ENCODE data around the gene CSTPP1. TPM values are rescaled to one million over a fixed set of nuclear protein-coding genes. Genes with fewer than 3 reads are reported as not detected.

The CSTPP1 gene
- total RNA-seq, 2 experiments from 2014 or later = 12.8 to 14.4 TPM

DNA sequence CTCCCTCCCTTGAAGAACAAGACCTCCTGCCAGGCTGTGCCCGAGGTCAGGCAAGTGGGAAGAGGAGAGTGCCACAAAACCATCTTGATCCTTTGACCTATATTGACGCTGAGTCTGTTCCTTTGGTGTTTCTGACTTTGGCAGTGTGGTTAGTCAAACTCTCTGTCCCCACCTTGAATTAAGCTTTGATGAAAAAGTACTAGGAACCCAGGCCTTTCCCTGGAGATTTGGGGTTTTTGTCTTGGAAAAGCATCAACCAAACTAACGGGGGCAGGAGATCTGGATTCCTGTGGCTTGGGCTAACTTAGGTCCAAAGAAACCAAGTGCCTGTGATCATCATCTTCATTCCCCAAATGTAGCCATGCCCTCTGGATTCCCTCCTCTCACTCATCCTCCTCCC lies 199.8 kb downstream of the CSTPP1 start:
- H3K9me3 Mint-ChIP-seq = no peaks in the 10 kb centered on the region
- TF ChIP-seq, protein P1, sequence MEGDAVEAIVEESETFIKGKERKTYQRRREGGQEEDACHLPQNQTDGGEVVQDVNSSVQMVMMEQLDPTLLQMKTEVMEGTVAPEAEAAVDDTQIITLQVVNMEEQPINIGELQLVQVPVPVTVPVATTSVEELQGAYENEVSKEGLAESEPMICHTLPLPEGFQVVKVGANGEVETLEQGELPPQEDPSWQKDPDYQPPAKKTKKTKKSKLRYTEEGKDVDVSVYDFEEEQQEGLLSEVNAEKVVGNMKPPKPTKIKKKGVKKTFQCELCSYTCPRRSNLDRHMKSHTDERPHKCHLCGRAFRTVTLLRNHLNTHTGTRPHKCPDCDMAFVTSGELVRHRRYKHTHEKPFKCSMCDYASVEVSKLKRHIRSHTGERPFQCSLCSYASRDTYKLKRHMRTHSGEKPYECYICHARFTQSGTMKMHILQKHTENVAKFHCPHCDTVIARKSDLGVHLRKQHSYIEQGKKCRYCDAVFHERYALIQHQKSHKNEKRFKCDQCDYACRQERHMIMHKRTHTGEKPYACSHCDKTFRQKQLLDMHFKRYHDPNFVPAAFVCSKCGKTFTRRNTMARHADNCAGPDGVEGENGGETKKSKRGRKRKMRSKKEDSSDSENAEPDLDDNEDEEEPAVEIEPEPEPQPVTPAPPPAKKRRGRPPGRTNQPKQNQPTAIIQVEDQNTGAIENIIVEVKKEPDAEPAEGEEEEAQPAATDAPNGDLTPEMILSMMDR (IDR thresholded peaks at IDR 0.05) = no peak
- no peak overlapping the region for H3K27ac Mint-ChIP-seq
- no peaks in the 10 kb centered on the region for H3K4me1 Mint-ChIP-seq (ENCODE audit: low read depth)
- ChIA-PET POLR2A (no interaction called here), CTCF (interaction anchor here (0.7 kb wide), 1 partner anchor 16 kb away, joined by 3 read pairs; no protein-coding TSS in a partner anchor)
- DNase-seq (no peak), ATAC-seq (no peak)
- H3K4me3 Mint-ChIP-seq = no peak overlapping the region
- intact Hi-C loops (cut with micrococcal nuclease) = no loop called here
- H3K36me3 Mint-ChIP-seq (ENCODE audit: low read depth) = no peaks in the 10 kb centered on the region
- H3K27me3 Mint-ChIP-seq = no peaks in the 10 kb centered on the region

DNA sequence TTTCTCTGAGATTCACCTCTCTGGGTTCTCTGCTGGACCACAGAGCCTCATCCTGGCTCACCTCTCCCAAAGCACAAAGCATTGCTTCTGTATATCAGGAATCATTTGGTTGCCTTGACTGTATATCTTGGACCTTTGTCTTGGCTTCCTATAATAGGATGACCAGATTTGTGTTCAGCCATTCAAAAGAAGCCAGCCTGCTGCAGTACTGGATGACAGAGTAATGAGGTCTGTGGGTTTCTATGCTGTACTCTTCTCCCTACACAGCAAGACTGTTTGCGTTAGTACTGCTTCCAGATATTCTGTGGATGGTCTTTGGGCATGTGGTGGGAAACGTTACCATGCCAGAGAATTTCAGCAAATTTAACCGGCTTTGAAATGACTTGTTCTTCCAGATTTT lies 200.4 kb downstream of the CSTPP1 start:
- no peak for DNase-seq
- no peak for ATAC-seq
- TF ChIP-seq, protein P1 (IDR thresholded peaks at IDR 0.05) = no peak
- ChIA-PET POLR2A (no interaction called here), CTCF (interaction anchor here (1.1 kb wide), 1 partner anchor 16 kb away, joined by 5 read pairs; no protein-coding TSS in a partner anchor)
- Mint-ChIP-seq H3K9me3 (no peaks in the 10 kb centered on the region), H3K4me1 (ENCODE audit: low read depth) (no peaks in the 10 kb centered on the region), H3K27me3 (no peaks in the 10 kb centered on the region), H3K27ac (no peak overlapping the region), H3K4me3 (no peak overlapping the region), H3K36me3 (ENCODE audit: low read depth) (no peaks in the 10 kb centered on the region)
- intact Hi-C loops (cut with micrococcal nuclease) = no loop called here

DNA sequence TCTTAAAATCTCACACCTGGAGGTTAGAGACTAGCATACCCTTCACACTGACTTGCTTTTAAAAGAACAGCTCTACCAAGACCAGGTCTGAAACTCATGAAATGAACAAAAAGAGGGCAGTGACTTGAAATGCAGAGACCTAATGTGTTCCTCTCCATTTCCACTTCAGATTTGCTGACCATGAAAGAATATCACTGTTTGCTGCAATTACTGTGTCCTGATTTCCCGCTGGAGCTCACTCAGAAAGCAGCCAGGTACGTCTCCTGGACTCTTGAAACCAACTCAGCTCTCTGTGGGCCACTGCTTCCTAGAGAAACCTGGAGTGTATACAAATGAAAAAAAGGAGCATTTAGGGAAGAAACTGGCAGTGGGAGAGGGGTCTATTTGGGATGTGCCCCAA lies 200.9 kb downstream of the CSTPP1 start:
- no peaks in the 10 kb centered on the region for H3K9me3 Mint-ChIP-seq
- ATAC-seq = no peak
- H3K4me3 Mint-ChIP-seq = no peak overlapping the region
- no peak for DNase-seq
- TF ChIP-seq, protein P1 (IDR thresholded peaks at IDR 0.05) = no peak
- no peaks in the 10 kb centered on the region for H3K27me3 Mint-ChIP-seq
- no peaks in the 10 kb centered on the region for H3K4me1 Mint-ChIP-seq (ENCODE audit: low read depth)
- H3K27ac Mint-ChIP-seq = no peak overlapping the region
- intact Hi-C loops (cut with micrococcal nuclease) = no loop called here
- CTCF ChIA-PET = interaction anchor here (1.1 kb wide), 1 partner anchor 16 kb away, joined by 5 read pairs; no protein-coding TSS in a partner anchor
- no peaks in the 10 kb centered on the region for H3K36me3 Mint-ChIP-seq (ENCODE audit: low read depth)
- POLR2A ChIA-PET = no interaction called here

DNA sequence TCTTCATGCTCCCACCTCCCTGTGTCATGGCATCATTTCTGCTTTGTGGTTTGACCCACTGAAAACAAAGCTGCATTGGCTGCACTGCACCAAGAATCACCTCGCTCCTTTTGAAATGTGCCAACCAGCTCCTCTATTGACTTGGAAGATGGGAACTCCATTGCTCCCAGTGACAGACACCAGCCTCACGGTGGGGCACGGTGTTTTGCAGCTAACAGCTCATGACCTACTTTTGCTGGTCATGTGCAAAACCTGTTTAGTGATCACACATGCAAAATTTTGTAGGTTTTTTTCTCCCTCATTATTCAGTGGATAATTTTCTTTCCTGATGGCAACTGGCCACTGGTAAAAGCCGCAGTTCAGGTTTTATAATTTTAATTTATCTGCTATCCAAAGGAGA lies 203.3 kb downstream of the CSTPP1 start:
- Mint-ChIP-seq H3K4me3 (no peak overlapping the region), H3K36me3 (ENCODE audit: low read depth) (no peaks in the 10 kb centered on the region), H3K9me3 (no peaks in the 10 kb centered on the region), H3K27me3 (no peaks in the 10 kb centered on the region), H3K4me1 (ENCODE audit: low read depth) (no peaks in the 10 kb centered on the region), H3K27ac (no peak overlapping the region)
- TF ChIP-seq, protein P1 (IDR thresholded peaks at IDR 0.05) = no peak
- ChIA-PET CTCF (interaction anchor here (0.6 to 1.7 kb wide), 3 partner anchors 13 to 71 kb away, joined by 3 to 7 read pairs (median 3); no protein-coding TSS in a partner anchor), POLR2A (no interaction called here)
- intact Hi-C loops (cut with micrococcal nuclease) = no loop called here
- ATAC-seq (no peak), DNase-seq (no peak)

DNA sequence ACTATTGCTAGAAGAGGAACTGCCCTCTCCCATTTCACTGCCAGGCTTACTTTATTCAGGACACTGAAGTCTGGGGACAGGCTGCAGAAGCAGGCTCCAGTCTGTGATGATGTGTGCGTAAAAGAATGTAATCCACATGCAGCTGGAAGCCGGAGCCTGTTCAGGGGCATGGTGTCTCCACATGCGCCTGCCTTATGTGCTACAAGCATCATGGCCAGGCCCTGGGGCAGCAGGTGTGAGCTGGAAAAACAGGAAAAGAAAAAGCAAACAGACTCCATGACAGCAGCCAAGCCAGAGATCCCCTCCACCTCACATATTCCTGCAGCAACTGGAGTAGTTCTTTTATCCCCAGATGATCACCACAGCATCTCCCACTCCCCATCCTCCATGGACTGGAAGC lies 206.8 kb downstream of the CSTPP1 start:
- ChIA-PET POLR2A (no interaction called here), CTCF (interaction anchor here (3.7 kb wide), 1 partner anchor 10 kb away, joined by 20 read pairs; no protein-coding TSS in a partner anchor)
- no peaks in the 10 kb centered on the region for H3K36me3 Mint-ChIP-seq (ENCODE audit: low read depth)
- no peaks in the 10 kb centered on the region for H3K4me1 Mint-ChIP-seq (ENCODE audit: low read depth)
- ATAC-seq = no peak
- no peak overlapping the region for H3K4me3 Mint-ChIP-seq
- no peak overlapping the region for H3K27ac Mint-ChIP-seq
- no peak for DNase-seq
- TF ChIP-seq, protein P1 (IDR thresholded peaks at IDR 0.05) = no peak
- no peaks in the 10 kb centered on the region for H3K27me3 Mint-ChIP-seq
- intact Hi-C loops (cut with micrococcal nuclease) = no loop called here
- H3K9me3 Mint-ChIP-seq = no peaks in the 10 kb centered on the region
